AG04449 (cell line): Measurements from ENCODE around the gene KEL.

Experiments used
- CTCF ChIA-PET: fragments of 350-600 bp; formaldehyde crosslinking; extraction: SDS; loops from one replicate; lab custom pipeline; 2021; ENCODE audit warnings: antibody characterized with exemption; lab: Yijun Ruan, JAX
- POLR2A ChIA-PET: fragments of 400-600, 350-600 bp; formaldehyde crosslinking; extraction: SDS; loops from one replicate; lab custom pipeline; 2020; ENCODE audit warnings: antibody characterized with exemption, inconsistent platforms; lab: Yijun Ruan, JAX
- DNase-seq: peaks from one replicate; pipeline ENCODE4 v3.0.0-alpha.2; 2010; ENCODE audit warnings: low read depth, low spot score
- H3K4me3 ChIP-seq: 2 replicates; pipeline ENCODE4 v1.5.1; 2011; ENCODE audit warnings: low read depth, mild to moderate bottlenecking, control low read depth, low read length
- TF ChIP-seq, protein P1 (sequence below): IDR thresholded peaks from one replicate; pipeline ENCODE4 v1.5.1; 2011; ENCODE audit warnings: mild to moderate bottlenecking, moderate library complexity, low read length, control low read depth, inconsistent platforms; ENCODE audit not compliant: insufficient read depth; ENCODE audit errors: missing control alignments

Gene KEL

GRCh38 chr7:142916508-142916907 is 45.7 kb downstream of the KEL start:
- ChIA-PET CTCF (interaction anchor here (1.0 kb wide), 1 partner anchor 86 kb away, joined by 4 read pairs; no protein-coding TSS in a partner anchor), POLR2A (no interaction called here)
- TF ChIP-seq, protein P1, sequence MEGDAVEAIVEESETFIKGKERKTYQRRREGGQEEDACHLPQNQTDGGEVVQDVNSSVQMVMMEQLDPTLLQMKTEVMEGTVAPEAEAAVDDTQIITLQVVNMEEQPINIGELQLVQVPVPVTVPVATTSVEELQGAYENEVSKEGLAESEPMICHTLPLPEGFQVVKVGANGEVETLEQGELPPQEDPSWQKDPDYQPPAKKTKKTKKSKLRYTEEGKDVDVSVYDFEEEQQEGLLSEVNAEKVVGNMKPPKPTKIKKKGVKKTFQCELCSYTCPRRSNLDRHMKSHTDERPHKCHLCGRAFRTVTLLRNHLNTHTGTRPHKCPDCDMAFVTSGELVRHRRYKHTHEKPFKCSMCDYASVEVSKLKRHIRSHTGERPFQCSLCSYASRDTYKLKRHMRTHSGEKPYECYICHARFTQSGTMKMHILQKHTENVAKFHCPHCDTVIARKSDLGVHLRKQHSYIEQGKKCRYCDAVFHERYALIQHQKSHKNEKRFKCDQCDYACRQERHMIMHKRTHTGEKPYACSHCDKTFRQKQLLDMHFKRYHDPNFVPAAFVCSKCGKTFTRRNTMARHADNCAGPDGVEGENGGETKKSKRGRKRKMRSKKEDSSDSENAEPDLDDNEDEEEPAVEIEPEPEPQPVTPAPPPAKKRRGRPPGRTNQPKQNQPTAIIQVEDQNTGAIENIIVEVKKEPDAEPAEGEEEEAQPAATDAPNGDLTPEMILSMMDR, result no peak
- no peak overlapping the region for H3K4me3 ChIP-seq
- DNase-seq, result no peak

- no peak overlapping the region for H3K4me3 ChIP-seq
- POLR2A ChIA-PET, result no interaction called here
- TF ChIP-seq, protein P1, result no peak
- no peak for DNase-seq
- CTCF ChIA-PET, result interaction anchor here (1.0 kb wide), 1 partner anchor 87 kb away, joined by 4 read pairs; no protein-coding TSS in a partner anchor
Observed at GRCh38 chr7:142915315-142915714, 46.8 kb downstream of the KEL start.

DNA sequence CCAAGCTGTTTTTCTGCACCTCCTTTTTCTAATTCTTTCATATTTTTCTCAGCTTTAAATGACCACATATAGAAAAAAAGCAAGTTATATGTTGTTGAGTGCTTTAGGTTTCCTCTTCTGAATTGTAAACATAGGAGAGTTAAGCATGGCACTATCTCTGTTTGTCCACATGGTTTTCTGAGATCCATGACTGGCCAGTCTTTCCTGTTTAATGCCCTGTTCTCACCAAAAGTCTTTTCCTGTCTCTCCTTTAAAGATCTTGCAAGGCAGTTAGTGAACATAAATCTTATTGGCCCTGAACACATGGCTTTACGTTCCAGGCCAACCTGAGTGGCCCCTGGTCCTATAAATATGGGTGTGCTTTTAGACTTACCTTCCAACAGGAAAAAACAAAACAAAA is 48.0 kb downstream of the KEL start:
- TF ChIP-seq, protein P1, result no peak
- CTCF ChIA-PET, result no interaction called here
- POLR2A ChIA-PET, result no interaction called here

DNA sequence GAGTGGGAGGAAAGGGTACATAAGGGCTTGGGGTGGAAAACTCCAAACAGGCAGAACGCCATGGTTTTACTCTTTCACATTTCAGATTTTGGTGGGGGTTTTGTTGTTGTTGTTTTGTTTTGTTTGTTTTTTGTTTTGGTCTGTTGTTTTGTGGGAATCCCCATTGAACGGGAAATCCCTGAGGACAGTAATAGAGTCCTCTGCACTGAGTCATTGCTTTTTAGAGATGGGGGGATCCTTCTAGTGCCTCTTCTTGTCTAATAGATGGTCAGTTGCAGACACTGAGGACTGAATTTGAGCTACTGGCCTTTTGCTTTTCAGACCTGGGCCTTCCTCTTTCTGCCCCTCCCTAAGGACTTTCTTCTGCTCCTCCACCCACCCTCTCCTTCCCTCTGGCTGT is 48.6 kb downstream of the KEL start:
- ChIA-PET POLR2A (no interaction called here), CTCF (no interaction called here)
- DNase-seq, result no peak
- TF ChIP-seq, protein P1, result no peak
- no peak overlapping the region for H3K4me3 ChIP-seq

More for the DNA sequence above, 48.0 kb downstream of the KEL start:
- H3K4me3 ChIP-seq, result no peak overlapping the region
- no peak for DNase-seq

- H3K4me3 ChIP-seq, result no peak overlapping the region
- POLR2A ChIA-PET, result no interaction called here
- DNase-seq, result no peak
- TF ChIP-seq, protein P1, result no peak
- CTCF ChIA-PET, result no interaction called here
Observed at GRCh38 chr7:142913051-142913450, 49.1 kb downstream of the KEL start.

DNA sequence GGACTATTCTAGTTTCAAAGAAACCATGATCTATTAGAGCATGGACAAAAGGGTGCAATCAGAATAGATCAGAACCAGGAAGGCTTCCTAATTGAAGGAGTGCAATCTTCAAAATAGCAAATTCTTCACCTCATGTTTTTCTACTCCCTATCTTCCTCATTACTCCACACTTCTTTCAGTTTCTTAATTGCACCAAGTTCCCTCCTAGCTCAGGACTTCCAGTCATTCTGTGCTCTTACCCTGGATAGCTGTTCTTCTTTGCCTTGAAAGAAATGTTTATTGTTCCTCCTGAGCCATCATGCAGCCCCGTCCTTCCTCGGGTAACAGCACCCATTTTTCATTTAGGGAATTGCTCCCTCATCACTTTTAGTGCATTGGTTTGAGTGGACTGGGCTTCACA is 51.7 kb downstream of the KEL start:
- H3K4me3 ChIP-seq, result no peak overlapping the region
- TF ChIP-seq, protein P1, result no peak
- no peak for DNase-seq
- ChIA-PET CTCF (interaction anchor here (1.1 kb wide), 1 partner anchor 91 kb away, joined by 3 read pairs; no protein-coding TSS in a partner anchor), POLR2A (no interaction called here)
